SH-SY5Y (cell line): ENCODE data around the gene MYL2.

Source experiments
- GATA2 ChIP-seq: IDR thresholded peaks from 2 replicates; pipeline ENCODE4 v1.6.1; 2011; ENCODE audit warnings: mild to moderate bottlenecking, low read depth, low read length
- GATA3 ChIP-seq: IDR thresholded peaks from 2 replicates; pipeline ENCODE4 v1.6.1; 2011; ENCODE audit warnings: low read depth, mild to moderate bottlenecking, low read length, moderate library complexity

MYL2 gene, protein sequence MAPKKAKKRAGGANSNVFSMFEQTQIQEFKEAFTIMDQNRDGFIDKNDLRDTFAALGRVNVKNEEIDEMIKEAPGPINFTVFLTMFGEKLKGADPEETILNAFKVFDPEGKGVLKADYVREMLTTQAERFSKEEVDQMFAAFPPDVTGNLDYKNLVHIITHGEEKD

DNA sequence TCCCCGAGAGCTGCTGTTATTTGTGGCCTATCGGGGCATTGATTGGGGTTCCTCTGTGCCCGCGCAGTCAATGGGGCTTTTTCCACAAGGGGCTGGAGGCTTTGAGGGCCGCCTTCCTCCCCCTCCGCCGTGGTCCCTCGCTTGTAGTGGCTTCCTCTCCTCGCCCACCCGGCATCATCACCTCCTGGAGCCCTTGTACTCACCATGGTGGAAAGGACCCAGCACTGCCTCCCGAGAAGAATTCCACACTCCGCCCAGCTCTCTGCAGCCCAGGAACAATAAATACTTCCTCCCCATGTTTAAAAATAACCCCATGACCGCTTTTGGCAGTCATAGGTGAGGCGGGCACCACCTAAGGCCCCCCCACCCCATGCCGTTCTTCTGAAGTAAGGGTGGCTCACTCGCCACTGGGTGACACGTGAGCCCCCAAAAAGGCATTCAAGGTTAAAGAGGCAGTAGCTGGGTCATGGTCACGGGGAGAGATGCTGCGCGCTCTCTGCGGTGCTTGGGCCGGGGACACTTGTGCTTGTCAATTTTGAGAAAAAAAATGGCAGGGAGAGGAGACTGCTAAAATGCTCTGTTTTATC lies at the start of gene MYL2:
TSS of gene MYL2 (minus strand) at position 256 of the 587 bp plus-strand sequence. CDS start at position 206, 50 bp downstream.
- no peak for TF ChIP-seq GATA3
- TF ChIP-seq GATA2: no peak

DNA sequence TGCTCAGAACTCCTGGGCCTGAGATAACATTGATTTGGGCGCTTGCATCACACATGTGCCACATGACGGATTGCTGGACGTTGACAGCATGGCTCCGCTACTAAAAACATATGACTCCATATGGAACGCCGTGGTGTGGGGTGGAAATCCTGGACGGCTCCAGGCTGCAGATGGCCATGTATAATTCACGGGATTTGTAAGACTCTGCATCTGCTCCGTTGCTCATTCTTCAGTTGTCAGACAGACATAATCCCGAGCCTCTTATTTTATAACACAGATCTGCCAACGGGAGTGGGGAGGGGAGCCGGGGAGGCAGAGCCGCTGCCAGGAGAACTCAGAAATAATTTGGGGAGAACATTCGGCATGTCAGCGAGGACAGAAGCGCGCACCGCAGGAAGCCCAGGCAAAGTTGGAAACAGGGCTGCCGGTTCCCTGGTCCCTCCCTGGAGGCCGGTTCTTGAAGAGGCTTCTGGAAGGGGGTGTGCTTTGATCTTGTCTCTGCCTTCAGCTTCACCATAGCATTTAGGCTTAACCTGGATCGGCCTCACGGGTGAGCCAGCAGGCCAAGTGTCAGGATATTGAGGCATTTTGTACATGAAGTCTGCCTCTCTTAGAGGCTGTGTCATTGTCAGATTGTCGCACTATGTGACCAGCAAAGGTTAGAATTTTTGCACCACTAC lies 45.8 kb upstream of the MYL2 start:
- TF ChIP-seq GATA2: no peak
- TF ChIP-seq GATA3: no peak

DNA sequence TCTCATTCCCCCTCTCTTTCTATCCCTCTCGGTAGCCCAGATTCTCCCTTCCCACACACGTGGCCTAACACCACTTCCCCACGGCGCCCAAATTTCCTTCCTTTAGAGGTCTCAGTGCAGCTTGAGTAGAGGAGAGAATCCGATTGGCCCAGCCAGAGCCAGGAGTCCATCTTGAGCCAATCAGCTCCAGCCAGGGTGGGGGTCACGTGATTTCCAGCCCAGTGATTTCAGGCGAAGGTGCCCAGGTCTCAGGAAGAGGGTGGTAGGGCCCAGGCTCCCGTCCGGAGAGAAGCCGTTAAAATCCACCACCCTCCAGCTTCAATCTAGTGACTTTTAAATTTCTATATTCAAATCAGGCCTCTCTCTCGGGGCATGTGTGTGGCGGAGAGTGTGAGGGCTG lies 45.2 kb upstream of the MYL2 start:
- TF ChIP-seq GATA3 (no peak), GATA2 (no peak)

DNA sequence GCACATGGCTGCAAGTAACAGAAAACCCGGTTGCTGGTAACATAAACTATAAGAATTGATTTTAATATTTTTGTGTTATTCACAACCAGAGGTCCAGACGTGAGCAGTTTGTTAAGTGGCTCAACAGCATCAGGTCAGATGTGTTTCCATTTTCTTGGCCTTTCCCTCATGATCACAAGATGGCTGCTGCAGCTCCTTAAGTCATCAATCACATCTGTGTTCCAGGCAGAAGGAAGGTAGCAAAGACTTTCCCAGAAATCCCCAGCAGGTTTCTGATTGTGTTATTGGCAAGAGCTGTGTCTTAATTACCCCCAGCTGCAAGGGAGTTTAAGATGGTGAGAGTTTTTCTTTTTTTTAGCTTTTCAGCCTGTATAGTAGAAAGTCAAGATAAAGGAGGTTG lies 40.4 kb upstream of the MYL2 start:
- TF ChIP-seq GATA2 (no peak), GATA3 (no peak)

DNA sequence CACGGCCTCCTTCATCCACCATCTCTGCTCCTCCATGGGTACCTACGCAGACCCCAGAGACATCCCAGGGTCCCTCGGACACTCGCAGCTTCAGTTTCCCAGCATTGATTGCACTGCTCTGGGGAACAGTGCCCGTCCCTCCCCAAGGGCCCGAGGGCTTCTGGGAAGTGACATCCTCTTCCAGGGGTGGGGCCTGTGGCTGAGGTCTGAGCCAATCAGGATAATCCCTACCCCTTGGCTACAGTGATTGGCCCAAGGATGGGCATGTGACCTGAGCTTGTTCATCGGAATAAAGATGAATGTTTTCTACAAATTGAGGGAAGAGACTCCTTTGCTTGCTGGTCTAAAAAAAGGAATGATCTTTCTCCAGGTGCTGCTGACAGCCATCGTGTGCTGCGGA lies 37.3 kb upstream of the MYL2 start:
- TF ChIP-seq GATA3: no peak
- TF ChIP-seq GATA2: no peak

DNA sequence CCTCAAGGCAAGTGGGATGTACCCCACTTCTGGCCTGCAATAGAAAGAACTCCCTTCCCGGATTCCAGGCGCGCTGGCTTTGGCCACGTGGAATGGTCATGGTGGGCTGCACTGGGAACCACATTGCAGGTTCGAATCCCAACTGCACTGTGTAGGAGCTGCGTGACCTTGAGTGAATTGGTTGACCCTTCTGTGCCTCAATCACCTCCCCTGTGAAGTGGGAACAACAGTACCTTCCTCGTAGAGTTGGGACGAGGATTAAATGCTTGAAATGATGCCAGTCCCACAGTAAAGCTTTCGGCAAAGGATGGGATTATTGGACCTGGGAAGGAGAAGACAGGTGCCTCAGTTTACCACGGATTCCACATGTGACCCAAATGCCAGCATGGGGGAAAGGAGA lies 36.8 kb upstream of the MYL2 start:
- TF ChIP-seq GATA3: no peak
- TF ChIP-seq GATA2: no peak

DNA sequence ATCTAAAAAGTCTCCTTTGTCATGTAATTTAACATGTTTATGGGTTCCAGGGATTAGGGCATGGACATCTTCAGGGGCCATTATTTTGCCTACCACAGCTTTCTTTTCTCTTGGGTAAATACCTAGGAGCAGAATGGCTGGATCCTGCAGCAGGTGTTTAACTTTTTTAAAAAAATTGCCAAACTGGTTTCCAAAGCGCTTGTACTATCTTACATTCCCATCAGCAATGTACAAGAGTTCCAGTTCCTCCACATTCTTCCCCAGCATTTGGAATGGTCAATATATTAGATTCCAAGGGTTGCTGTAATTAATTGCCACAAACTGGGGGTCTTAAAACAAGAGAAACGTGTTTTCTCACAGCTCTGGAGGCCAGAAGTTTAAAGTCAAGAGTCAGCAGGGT lies 27.7 kb upstream of the MYL2 start:
- TF ChIP-seq GATA3 (no peak), GATA2 (no peak)

DNA sequence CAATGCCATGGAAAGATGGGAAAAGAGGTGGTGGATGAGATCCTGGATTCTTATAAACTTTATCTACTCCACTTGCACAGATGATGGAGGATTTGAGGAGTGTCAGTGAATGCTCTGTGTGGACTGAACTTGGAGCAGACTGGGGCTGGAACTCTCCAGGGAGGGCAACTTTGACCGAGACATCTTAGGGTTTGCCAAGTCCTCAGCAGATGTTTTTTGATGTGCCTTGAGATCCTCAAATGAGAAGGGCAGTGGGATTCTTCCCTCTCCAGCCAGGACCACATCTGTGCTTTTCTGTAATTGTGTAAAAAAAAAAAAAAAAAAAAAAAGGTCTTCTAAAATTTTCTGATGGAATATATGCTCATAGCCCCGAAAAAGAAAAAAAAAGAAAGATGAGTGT lies 23.0 kb upstream of the MYL2 start:
- TF ChIP-seq GATA3 (no peak), GATA2 (no peak)

DNA sequence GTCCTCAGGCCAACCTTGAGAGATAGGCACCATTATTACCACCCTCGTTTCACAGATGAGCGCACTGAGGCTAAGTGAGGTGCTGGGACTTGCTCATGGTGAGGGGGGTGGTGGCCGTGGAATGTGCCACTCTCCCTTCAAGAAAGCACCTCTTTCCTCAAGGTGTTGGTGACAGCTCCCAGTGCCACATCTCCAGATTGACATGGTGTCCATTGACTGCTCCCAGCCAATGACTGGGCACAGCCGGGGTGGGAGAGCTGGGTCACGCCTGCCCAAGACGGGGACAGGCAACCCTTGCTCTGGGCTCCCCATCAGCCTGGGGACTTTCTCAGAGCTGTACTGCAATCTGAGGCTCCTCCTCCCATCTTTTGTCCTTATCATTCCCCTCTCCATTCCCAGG lies 21.0 kb upstream of the MYL2 start:
- TF ChIP-seq GATA3 (no peak), GATA2 (no peak)

DNA sequence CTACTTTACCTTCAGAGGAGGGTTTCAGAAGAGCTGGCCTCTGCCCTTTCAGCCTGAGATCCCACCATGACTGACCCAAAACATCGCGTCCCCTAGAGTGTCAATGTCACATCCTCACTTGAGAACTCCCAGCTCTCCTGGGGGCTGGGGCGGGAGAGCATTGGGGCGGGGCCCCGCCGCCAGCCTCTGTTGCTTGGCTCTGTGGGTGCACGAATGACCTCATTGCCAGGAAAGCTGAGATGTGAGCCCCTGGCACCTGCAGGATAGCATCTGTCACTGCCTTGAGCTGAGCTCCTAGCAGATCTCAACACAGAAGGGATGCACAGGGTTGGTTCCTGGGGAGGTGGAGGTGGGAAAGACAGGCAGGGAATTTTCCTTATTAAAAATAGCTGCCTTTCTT lies 20.6 kb upstream of the MYL2 start:
- TF ChIP-seq GATA2: no peak

DNA sequence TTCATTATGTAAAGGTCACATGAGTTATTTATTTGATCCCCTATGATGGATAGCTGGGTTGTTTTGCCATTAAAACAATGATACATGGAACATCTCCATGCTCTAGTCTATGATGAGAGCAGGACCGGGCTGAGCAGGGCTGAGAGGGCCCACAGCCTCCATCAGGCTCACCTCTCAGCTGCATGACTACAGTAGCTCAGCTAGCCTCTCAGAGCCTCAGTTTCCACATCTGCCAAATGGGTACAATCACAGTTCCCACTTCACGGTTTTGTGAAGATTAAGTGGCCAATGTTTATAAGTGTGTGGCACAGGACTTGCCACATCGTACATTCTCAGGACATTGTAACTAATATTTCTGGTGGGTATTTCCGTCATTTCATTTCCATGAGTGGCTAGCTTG lies 19.9 kb upstream of the MYL2 start:
- TF ChIP-seq GATA3: no peak
- no peak for TF ChIP-seq GATA2

DNA sequence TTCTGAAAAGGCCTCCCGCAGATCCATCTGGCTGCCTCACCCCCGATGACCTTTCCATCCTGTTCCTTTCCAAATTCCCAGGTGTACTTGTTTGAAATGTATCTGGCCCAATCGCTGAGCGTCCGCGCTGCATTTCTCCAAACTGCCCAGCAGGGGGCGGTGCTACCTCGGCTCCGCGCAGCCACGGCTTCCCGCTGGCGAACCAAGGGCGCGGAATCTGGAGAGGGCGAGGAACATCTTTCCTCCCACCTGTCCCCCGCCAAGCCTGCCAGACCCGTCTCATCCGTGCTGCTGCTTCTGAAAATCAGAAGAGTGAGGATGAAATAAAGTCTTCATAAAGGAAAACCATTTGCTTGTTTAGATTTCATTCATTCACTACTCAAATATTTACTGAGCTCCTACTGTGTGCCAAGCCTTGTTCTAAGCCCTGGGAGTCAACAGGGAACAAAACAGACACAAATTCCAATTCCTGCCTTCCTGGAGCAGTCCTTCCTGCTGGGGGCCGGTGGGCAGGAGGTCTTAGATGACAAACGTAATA lies 16.8 kb upstream of the MYL2 start:
- TF ChIP-seq GATA2 (no peak), GATA3 (no peak)

DNA sequence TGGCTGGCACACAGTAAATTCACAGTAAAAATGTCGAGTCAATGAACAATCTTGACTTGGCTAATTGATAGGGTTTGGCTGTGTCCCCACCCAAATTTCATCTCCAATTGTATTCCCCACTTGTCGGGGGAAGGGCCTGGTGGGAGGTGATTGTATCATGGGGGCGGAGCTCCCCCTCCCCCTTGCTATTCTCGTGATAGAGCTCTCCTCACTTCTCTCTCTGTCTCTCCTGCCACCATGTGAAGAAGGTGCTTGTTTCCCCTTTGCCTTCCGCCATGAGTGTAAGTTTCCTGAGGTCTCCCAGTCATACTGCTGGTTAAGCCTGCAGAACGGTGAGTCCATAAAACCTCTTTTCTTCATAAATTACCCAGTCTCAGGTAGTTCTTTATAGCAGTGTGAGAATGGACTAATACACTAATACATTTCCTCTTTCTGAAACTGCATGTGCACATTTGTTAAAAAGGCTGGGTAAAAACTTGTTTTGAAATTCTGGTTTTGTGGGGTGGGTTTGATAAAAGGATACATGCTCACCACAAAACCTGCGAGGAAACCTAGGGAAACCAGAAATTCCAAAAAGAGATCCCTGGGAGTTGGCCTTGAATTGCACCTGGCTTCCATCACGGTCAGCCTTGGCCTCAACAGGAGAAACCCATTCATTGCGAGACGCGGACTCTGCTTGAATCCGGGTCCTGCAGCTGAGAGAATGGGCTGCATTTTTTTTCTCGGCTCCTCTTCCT lies 16.2 kb upstream of the MYL2 start:
- TF ChIP-seq GATA2 (no peak), GATA3 (no peak)

DNA sequence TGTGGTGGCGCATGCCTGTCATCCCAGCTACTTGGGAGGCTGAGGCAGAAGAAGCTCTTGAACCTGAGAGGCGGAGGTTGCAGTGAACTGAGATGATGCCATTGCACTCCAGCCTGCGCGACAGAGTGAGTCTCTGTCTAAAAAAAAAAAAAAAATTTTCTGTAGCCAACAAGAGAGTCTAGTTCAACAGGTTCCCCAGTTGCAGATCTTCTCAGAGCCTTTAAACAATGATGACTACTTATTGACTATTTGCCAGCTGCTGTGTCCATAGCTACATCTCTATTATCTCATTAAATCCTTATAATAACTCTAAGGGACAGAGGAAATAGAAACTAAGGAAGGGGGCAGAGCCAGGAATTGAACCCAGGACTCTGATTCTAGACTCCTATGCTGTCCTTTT lies 15.2 kb upstream of the MYL2 start:
- TF ChIP-seq GATA3 (no peak), GATA2 (no peak)
